ENCODE measurements around the gene CHRNA3.

- no peak for TF ChIP-seq TAF1 (IDR thresholded peaks at IDR 0.05; ENCODE audit: low read depth)
- TF ChIP-seq CEBPB (IDR thresholded peaks at IDR 0.05) = no peak
- no peak for TF ChIP-seq YY1 (IDR thresholded peaks at IDR 0.05; ENCODE audit: low read depth)
- TF ChIP-seq MAX (IDR thresholded peaks at IDR 0.05) = no peak
- no peak for TF ChIP-seq TEAD4 (IDR thresholded peaks at IDR 0.05)
- no peak for TF ChIP-seq CREB1 (IDR thresholded peaks at IDR 0.05; ENCODE audit: low read depth)
- TF ChIP-seq EP300 (IDR thresholded peaks at IDR 0.05; ENCODE audit: borderline replicate concordance) = no peak
- no peak for TF ChIP-seq ZBTB7A (IDR thresholded peaks at IDR 0.05; ENCODE audit: low read depth)
- TF ChIP-seq RAD21 (IDR thresholded peaks at IDR 0.05; ENCODE audit: low read depth) = no peak
- no peak for TF ChIP-seq USF1 (IDR thresholded peaks at IDR 0.05)
Observed at GRCh38 chr15:78573416-78573815, 47.4 kb downstream of the CHRNA3 start.
